Measurements from ENCODE around the gene OPA3. TPM values are rescaled to one million over a fixed set of nuclear protein-coding genes. Genes with fewer than 3 reads are reported as not detected.

Gene OPA3
- total RNA-seq, 2 donors from 2014 or later, result 19.1 to 27.1 TPM

- ATAC-seq (no peak), DNase-seq (no peak)
- intact Hi-C loops (cut with DNase I), result no loop called here
Measured at GRCh38 chr19:45571457-45572220, 13.0 kb downstream of the OPA3 start.

- ATAC-seq, result peak; percentile 67 to 74
- intact Hi-C loops (cut with DNase I), result loop anchor here in 1 of 2 donors (5.0 kb wide), 1 partner anchor 48 kb away; no protein-coding TSS in a partner anchor
- DNase-seq, result peak; percentile 41
Measured at GRCh38 chr19:45569619-45570421, 14.8 kb downstream of the OPA3 start.

GRCh38 chr19:45568732-45569131 lies 15.9 kb downstream of the OPA3 start:
- DNase-seq, result no peak

GRCh38 chr19:45567609-45568008 lies 17.0 kb downstream of the OPA3 start:
- intact Hi-C loops (cut with DNase I), result loop anchor here in 1 of 2 donors (5.0 kb wide), 1 partner anchor 45 kb away; no protein-coding TSS in a partner anchor
- no peak for ATAC-seq
- DNase-seq, result no peak

More at GRCh38 chr19:45568732-45569131, 15.9 kb downstream of the OPA3 start:
- ATAC-seq, result peak; percentile 39 to 91
- intact Hi-C loops (cut with DNase I), result loop anchor here in 1 of 2 donors (5.0 kb wide), 1 partner anchor 46 kb away; no protein-coding TSS in a partner anchor

- ATAC-seq, result no peak
- intact Hi-C loops (cut with DNase I), result no loop called here
Measured at GRCh38 chr19:45564131-45564780, 20.3 kb downstream of the OPA3 start.

GRCh38 chr19:45560686-45561085 lies 23.9 kb downstream of the OPA3 start:
- ATAC-seq, result no peak
- intact Hi-C loops (cut with DNase I), result no loop called here
- DNase-seq, result no peak

More at GRCh38 chr19:45564131-45564780, 20.3 kb downstream of the OPA3 start:
- DNase-seq, result no peak

GRCh38 chr19:45560038-45560437 lies 24.6 kb downstream of the OPA3 start:
- intact Hi-C loops (cut with DNase I), result no loop called here
- ATAC-seq (no peak), DNase-seq (no peak)

GRCh38 chr19:45558399-45558878 lies 26.2 kb downstream of the OPA3 start:
- intact Hi-C loops (cut with DNase I), result no loop called here
- DNase-seq (peak; percentile 40), ATAC-seq (peak; percentile 31 to 57)

- ATAC-seq, result peak; percentile 20 to 42
- intact Hi-C loops (cut with DNase I), result no loop called here
- no peak for DNase-seq
Measured at GRCh38 chr19:45556835-45557234, 27.8 kb downstream of the OPA3 start.

GRCh38 chr19:45554481-45554880 lies 30.1 kb downstream of the OPA3 start:
- ATAC-seq (no peak), DNase-seq (no peak)
- intact Hi-C loops (cut with DNase I), result no loop called here

GRCh38 chr19:45553464-45553863 lies 31.1 kb downstream of the OPA3 start:
- DNase-seq, result no peak
- ATAC-seq, result no peak
- intact Hi-C loops (cut with DNase I), result no loop called here

- peak in 1 of 2 donors; percentile 55 for ATAC-seq
- intact Hi-C loops (cut with DNase I), result no loop called here
- peak; percentile 45 for DNase-seq
Measured at GRCh38 chr19:45547965-45548609, 36.5 kb downstream of the OPA3 start.

GRCh38 chr19:45547211-45547770 lies 37.3 kb downstream of the OPA3 start:
- DNase-seq (no peak), ATAC-seq (no peak)
- intact Hi-C loops (cut with DNase I), result no loop called here

- intact Hi-C loops (cut with DNase I), result no loop called here
- DNase-seq, result no peak
- ATAC-seq, result no peak
Measured at GRCh38 chr19:45542234-45542668, 42.4 kb downstream of the OPA3 start.

- intact Hi-C loops (cut with DNase I), result no loop called here
- DNase-seq, result no peak
- ATAC-seq, result no peak
Measured at GRCh38 chr19:45539459-45539858, 45.1 kb downstream of the OPA3 start.

GRCh38 chr19:45531349-45531748 lies 53.3 kb downstream of the OPA3 start:
- DNase-seq, result no peak
- no peak for ATAC-seq
- intact Hi-C loops (cut with DNase I), result no loop called here

- intact Hi-C loops (cut with DNase I), result no loop called here
- DNase-seq, result no peak
- ATAC-seq, result no peak
Measured at GRCh38 chr19:45529420-45529785, 55.2 kb downstream of the OPA3 start.

GRCh38 chr19:45528744-45529419 lies 55.7 kb downstream of the OPA3 start:
- intact Hi-C loops (cut with DNase I), result no loop called here
- ATAC-seq, result peak in 1 of 2 donors; percentile 65
- no peak for DNase-seq
